Measurements from ENCODE around the gene GANAB. TPM values are rescaled to one million over a fixed set of nuclear protein-coding genes. Genes with fewer than 3 reads are reported as not detected.
A peak's percentile ranks its signal among the peaks of the same experiment; 100 is the strongest.

The GANAB gene
- total and polyA plus RNA-seq, 4 donors, result 45.2 to 209 (median 148) TPM

DNA sequence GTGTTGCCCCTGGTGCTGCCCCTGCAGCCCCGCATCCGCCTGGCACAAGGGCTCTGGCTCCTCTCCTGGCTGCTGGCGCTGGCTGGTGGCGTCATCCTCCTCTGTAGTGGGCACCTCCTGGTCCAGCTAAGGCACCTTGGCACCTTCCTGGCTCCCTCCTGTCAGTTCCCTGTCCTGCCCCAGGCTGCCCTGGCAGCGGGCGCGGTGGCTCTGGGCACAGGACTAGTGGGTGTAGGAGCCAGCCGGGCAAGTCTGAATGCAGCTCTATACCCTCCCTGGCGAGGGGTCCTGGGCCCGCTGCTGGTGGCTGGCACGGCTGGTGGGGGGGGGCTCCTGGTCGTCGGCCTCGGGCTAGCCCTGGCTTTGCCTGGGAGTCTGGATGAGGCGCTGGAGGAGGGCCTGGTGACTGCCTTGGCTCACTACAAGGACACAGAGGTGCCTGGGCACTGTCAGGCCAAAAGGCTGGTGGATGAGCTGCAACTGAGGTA, 33.1 kb downstream of the GANAB start:
- WGBS, result 54% methylated on average over 15 of the region's 15 CpGs
- Histone ChIP-seq H3K9ac (ENCODE audit: low read depth in 1 of 2, low read length in 2 of 2) (no peak overlapping the region), H3K4me3 (ENCODE audit: low read depth in 1 of 3, low read length in 3 of 3) (no peak overlapping the region), H3K9me3 (ENCODE audit: control insufficient read depth in 4 of 4, low read length in 3 of 4) (no peaks in the 10 kb centered on the region), H3K4me1 (ENCODE audit: control insufficient read depth in 4 of 4, insufficient read depth in 4 of 4, low read length in 3 of 4) (peaks cover 7 to 30% (median 18%) of the 10 kb centered on the region in 4 donors), H3K27me3 (ENCODE audit: control insufficient read depth in 4 of 4, insufficient read depth in 4 of 4, low read length in 3 of 4) (no peaks in the 10 kb centered on the region), H3K36me3 (ENCODE audit: control insufficient read depth in 4 of 4, insufficient read depth in 3 of 4, low read depth in 1 of 4, low read length in 3 of 4) (peaks cover 0 to 21% (median 2%) of the 10 kb centered on the region in 4 donors), H3K27ac (ENCODE audit: low read depth in 1 of 2, low read length in 2 of 2) (peak overlapping the region; percentile 73 to 88)
- TF ChIP-seq NR2F2 (IDR thresholded peaks at IDR 0.05) (no peak), FOXA2 (IDR thresholded peaks at IDR 0.05) (no peak), EGR1 (IDR thresholded peaks at IDR 0.05; ENCODE audit: low read depth in 2 of 2) (no peak), GABPA (IDR thresholded peaks at IDR 0.05 in 1 of 2, conservative IDR thresholded peaks at IDR 0.05 in 1 of 2) (no peak), YY1 (IDR thresholded peaks at IDR 0.05) (no peak), TAF1 (conservative IDR thresholded peaks at IDR 0.05) (no peak), SP1 (IDR thresholded peaks at IDR 0.05) (no peak), FOXA1 (IDR thresholded peaks at IDR 0.05) (no peak), HNF4G (IDR thresholded peaks at IDR 0.05) (no peak), HNF4A (conservative IDR thresholded peaks at IDR 0.05) (no peak), RAD21 (IDR thresholded peaks at IDR 0.05) (no peak), RXRA (IDR thresholded peaks at IDR 0.05) (no peak), JUND (IDR thresholded peaks at IDR 0.05) (no peak)
- TF ChIP-seq, protein P1, sequence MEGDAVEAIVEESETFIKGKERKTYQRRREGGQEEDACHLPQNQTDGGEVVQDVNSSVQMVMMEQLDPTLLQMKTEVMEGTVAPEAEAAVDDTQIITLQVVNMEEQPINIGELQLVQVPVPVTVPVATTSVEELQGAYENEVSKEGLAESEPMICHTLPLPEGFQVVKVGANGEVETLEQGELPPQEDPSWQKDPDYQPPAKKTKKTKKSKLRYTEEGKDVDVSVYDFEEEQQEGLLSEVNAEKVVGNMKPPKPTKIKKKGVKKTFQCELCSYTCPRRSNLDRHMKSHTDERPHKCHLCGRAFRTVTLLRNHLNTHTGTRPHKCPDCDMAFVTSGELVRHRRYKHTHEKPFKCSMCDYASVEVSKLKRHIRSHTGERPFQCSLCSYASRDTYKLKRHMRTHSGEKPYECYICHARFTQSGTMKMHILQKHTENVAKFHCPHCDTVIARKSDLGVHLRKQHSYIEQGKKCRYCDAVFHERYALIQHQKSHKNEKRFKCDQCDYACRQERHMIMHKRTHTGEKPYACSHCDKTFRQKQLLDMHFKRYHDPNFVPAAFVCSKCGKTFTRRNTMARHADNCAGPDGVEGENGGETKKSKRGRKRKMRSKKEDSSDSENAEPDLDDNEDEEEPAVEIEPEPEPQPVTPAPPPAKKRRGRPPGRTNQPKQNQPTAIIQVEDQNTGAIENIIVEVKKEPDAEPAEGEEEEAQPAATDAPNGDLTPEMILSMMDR (IDR thresholded peaks at IDR 0.05; ENCODE audit: low read depth, low read length, missing input control), result no peak
- TF ChIP-seq, protein P2, sequence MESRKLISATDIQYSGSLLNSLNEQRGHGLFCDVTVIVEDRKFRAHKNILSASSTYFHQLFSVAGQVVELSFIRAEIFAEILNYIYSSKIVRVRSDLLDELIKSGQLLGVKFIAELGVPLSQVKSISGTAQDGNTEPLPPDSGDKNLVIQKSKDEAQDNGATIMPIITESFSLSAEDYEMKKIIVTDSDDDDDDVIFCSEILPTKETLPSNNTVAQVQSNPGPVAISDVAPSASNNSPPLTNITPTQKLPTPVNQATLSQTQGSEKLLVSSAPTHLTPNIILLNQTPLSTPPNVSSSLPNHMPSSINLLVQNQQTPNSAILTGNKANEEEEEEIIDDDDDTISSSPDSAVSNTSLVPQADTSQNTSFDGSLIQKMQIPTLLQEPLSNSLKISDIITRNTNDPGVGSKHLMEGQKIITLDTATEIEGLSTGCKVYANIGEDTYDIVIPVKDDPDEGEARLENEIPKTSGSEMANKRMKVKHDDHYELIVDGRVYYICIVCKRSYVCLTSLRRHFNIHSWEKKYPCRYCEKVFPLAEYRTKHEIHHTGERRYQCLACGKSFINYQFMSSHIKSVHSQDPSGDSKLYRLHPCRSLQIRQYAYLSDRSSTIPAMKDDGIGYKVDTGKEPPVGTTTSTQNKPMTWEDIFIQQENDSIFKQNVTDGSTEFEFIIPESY (IDR thresholded peaks at IDR 0.05), result no peak
- TF ChIP-seq, protein P3, sequence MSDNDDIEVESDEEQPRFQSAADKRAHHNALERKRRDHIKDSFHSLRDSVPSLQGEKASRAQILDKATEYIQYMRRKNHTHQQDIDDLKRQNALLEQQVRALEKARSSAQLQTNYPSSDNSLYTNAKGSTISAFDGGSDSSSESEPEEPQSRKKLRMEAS (IDR thresholded peaks at IDR 0.05), result no peak
- TF ChIP-seq, protein P4, sequence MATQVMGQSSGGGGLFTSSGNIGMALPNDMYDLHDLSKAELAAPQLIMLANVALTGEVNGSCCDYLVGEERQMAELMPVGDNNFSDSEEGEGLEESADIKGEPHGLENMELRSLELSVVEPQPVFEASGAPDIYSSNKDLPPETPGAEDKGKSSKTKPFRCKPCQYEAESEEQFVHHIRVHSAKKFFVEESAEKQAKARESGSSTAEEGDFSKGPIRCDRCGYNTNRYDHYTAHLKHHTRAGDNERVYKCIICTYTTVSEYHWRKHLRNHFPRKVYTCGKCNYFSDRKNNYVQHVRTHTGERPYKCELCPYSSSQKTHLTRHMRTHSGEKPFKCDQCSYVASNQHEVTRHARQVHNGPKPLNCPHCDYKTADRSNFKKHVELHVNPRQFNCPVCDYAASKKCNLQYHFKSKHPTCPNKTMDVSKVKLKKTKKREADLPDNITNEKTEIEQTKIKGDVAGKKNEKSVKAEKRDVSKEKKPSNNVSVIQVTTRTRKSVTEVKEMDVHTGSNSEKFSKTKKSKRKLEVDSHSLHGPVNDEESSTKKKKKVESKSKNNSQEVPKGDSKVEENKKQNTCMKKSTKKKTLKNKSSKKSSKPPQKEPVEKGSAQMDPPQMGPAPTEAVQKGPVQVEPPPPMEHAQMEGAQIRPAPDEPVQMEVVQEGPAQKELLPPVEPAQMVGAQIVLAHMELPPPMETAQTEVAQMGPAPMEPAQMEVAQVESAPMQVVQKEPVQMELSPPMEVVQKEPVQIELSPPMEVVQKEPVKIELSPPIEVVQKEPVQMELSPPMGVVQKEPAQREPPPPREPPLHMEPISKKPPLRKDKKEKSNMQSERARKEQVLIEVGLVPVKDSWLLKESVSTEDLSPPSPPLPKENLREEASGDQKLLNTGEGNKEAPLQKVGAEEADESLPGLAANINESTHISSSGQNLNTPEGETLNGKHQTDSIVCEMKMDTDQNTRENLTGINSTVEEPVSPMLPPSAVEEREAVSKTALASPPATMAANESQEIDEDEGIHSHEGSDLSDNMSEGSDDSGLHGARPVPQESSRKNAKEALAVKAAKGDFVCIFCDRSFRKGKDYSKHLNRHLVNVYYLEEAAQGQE (IDR thresholded peaks at IDR 0.05), result no peak
- TF ChIP-seq, protein P5, sequence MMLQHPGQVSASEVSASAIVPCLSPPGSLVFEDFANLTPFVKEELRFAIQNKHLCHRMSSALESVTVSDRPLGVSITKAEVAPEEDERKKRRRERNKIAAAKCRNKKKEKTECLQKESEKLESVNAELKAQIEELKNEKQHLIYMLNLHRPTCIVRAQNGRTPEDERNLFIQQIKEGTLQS (IDR thresholded peaks at IDR 0.05), result no peak
- no peak for DNase-seq (ENCODE audit: low spot score)
